Fibroblast of skin of left quadriceps (primary cell): ENCODE measurements around the gene PGRMC1.
"Not testable (repeated sequence)": the region's sequence is repeated elsewhere in the genome, so short reads cannot be mapped to it uniquely, and the experiment has no call there.

Experiments used
- DNase-seq, 2 experiments: peaks; one replicate each; pipeline ENCODE4 v3.0.0-alpha.2; 2013; ENCODE audit warnings: low read depth in 2 of 2

PGRMC1 gene

GRCh38 chrX:119231936-119232445 lies 4.1 kb upstream of the PGRMC1 start:
- no peak for DNase-seq

DNA sequence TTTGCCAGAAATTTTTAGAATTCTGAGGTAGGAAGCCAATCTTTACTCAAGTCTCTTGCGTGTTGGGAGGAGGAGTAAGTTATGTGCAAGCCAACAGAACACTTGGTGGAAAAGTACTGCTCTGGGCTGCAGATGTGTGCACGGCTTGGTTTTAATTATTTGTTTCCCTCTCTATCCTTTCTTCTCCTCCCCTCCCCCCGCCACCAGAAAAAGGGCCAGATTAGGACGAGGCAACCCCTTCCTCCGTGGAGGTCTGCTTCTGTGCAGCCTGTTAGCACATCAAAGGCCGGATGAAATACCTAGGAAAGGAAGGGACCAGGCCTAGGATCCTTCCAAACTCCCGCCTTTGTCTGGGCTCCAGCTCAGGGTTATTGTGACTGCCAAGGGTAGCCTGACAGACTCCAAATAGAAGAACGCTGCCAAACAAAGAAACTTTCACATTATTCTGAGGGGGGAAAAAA lies 1.0 kb upstream of the PGRMC1 start:
- peak; percentile 55 to 59 for DNase-seq

- no peak for DNase-seq
These were observed 807 bp downstream of the PGRMC1 start for GRCh38 chrX:119236623-119237561.

DNA sequence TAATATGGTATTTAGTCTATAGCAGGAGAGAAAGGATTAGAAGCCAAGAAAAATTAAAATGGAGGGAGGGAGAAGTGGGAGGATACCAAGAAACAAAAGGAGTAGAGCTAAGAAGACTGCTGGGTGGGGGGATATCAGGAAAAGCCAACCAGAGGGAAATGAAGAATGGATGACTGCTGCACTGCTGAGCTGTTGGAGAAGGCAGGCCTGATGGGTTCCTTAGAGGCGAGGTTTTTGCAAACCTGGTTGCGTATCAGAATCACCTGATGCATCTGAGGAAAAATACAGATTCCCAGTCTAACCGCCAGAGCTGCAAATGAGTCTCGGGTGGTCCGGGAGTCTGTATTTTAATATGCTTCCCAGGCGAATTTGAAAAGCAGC lies 1.5 kb downstream of the PGRMC1 start:
- no peak for DNase-seq

DNA sequence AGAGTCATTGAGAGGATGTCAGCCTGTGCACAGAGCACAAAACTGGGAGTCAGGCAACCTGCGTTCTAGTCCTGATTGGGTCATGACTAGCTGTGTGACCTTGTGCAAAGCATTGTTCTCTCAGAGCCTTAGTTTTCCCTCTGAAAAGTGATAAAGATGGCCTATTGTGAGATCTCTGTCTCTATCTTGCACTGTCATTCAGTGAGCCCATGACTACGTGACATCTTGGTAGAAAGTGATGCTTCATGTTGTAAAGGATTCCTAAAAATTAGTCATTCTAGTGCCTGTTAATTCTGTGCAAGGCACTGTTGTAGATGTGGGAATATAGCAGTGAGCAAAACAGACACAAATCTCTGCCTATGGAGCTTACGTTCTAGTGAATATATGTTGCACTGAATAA lies 2.5 kb downstream of the PGRMC1 start:
- no peak for DNase-seq

DNA sequence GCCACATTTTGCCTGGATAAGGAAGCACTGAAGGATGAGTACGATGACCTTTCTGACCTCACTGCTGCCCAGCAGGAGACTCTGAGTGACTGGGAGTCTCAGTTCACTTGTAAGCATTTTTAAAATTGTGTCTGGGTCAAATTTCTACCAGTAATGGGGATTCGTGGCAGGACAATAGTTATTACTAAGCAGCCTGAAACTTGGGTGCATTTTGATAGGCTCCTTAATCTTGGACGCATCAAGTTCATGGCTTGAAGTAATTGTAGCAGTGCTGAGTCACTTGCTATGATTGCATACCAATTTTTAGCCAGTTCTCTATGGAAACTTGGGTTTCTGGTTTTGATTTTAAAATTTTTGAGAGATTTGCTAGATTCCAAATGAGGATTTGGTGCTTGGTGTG lies 4.3 kb downstream of the PGRMC1 start:
- peak; percentile 49 to 52 for DNase-seq

DNA sequence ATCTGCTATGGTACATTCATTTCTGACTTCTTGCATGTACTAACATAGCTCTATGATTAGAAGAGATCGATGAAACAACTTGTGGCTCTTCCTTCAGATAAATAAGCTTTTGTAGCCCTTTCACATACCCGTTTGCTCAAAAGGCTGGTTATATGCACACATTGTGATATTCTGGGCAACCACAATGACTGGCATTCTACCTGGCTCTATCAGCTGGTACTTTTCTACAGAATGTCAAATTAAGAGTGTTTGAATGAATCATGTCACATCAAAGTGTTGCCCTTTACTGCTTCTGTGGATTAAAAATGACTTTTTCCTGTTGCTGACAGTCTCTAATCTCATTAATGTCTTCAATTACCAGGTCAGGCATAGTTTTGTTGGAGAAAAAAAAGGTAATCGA lies 11.6 kb downstream of the PGRMC1 start:
- no peak for DNase-seq

DNA sequence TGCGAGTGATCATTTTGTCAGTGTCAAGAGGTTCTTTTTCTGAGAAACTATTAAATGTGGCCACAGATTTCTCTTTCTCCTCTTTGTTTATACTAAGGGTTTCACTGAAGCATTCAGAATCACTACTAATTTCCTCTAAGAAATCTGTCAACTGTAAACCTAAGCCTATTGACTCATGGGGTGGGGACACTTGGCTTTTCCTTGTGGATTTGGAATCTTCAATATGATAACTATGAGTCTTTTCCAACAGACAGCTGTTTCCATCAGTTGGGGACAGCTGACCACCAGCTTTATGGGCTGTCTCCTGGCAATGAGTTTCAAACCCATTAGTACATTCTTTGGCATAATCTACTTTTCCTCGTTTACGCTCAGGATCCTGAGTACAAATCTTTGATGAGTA lies 13.8 kb downstream of the PGRMC1 start:
- no peak for DNase-seq

- DNase-seq = no peak
These were observed 15.3 kb downstream of the PGRMC1 start for GRCh38 chrX:119251386-119251785.

DNA sequence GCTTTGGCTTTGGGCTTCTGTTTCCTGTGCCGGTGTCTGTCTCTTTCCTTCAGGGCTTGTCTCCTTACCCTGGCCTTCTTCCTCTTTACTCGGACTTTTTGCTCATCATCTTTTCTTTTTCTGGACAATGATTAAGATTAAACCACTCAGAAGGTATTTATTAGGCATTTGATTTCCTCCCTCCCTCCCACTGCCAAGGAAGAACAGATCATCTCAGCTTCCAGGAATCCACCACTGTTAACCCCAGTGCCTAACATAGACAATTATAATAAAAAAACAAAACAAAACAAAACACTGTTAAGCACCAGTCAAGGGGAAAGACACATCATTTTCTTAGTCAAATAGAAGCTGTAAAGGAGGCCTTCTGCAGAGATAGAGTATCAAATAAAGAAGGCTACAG lies 16.6 kb downstream of the PGRMC1 start:
- no peak for DNase-seq

GRCh38 chrX:119266364-119266995 lies 30.4 kb downstream of the PGRMC1 start:
- DNase-seq = no peak

DNA sequence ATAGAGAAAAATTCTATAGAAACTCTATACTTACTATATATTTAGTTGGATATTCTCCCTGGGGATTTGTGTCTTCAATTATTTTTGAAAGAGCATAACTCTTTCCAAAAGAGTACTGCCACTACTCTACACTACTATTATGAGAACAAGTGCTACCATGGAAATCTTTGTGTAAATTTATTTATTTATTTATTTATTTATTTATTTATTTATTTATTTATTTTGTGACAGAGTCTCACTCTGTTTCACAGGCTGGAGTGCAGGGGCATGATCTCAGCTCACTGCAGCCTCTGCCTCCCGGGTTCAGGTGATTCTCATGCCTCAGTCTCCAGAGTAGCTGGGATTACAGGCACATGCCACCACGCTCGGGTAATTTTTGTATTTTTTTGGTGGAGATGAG lies 31.0 kb downstream of the PGRMC1 start:
- not testable (repeated sequence) for DNase-seq

DNA sequence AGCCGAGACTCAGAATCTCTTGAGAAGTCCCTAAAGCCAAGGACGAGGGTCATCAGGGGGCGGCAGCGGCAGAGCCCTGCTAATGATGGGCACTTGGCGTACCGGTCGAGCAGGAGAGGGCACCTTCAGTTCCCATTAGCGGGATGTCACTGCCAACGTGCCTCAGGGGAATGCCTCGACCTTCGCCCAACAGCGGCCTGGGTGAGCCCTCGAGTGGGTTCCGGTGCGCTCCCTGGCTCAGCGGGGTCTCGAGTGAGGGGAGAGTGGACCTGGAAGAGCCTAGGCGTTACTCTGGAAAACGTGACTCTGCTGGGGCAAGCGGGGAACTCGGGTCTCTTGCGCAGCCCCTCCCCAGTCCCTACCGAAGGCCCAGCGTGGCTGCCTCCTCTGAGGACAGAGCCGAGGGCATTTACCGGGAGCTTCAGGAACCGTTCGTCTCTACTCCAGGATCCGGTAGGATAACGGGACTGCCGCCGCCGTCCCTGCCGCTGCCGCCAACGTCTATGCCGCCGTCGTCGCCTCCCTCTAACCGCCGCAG lies 36.9 kb downstream of the PGRMC1 start:
- no peak for DNase-seq

GRCh38 chrX:119273420-119274192 lies 37.5 kb downstream of the PGRMC1 start:
- peak; percentile 14 to 17 for DNase-seq

GRCh38 chrX:119282347-119282746 lies 46.3 kb downstream of the PGRMC1 start:
- not testable (repeated sequence) for DNase-seq

DNA sequence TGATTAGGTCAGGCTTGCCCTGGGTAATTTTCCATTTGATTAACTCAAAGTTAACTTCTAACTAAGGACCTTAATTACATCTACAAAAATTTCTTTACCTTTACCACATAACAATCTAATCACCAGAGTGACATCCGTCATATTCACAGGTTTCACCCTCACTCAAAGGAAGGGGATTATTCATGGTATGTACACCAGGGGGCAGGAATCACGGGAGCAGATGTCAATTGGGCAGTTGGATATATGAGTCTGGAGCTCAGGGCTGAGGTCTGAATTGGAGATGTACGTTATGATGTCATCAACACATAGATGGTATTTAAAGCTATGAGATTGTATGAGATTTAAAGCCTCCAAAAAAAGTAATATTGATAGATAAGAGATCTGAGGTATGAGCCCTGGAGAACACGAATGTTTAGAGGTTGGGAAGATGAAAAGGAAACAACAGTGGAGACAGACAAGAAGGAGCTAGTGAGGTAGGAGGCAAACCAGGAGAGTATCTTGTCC lies 52.9 kb downstream of the PGRMC1 start:
- DNase-seq = no peak

DNA sequence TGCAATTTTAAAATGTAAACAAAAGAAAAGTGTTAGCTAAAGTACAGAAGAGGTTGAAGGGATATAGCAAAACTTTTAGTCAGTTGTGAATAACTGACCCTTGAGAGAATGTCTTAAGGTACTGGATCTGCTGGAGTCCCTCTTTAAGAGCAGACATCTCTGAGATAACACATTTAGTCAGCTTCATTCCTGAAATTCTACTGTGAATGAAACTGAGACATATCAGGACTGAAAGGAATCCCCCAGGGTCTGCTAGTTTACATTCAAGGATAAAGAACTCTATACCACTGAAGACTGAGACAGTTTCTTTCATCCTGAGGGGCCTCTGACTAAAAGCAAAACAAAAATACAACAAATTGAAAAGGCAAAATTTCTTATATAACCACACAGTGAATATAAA lies 54.4 kb downstream of the PGRMC1 start:
- DNase-seq = no peak

DNA sequence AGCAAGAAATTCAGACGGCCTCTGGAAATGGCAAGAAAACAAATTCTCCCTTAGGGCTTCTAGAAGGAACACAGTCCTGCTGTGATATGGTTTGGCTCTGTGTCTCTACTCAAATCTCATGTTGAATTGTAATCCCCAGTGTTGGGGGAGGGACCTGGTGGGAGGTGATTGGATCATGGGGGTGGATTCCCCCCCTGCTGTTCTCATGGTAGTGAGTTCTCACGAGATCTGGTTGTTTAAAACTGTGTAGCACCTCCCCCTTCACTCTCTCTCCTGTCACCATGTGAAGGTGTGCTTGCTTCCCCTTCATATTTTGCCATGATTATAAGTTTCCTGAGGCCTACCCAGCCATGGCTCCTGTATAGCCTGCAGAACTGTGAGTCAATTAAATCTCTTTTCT lies 55.2 kb downstream of the PGRMC1 start:
- not testable (repeated sequence) for DNase-seq

DNA sequence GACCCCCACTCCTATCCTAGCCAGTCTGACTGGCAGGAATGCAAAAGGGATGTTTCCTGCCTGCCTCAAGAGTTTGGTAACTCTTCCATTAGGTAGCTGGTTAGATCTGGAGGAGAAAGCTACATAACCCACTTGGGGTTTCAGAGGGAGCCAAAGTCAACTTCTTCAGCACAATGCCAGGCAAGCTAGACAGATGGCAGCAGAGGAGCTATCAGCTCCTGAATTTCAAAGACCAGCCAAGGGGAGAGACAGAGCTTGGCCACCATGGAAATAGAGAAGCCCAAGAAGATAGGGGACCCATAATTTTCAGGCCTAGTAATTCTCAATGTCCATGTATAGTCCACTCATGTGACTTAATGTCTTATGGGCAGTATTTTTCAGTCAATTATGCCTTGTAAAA lies 56.4 kb downstream of the PGRMC1 start:
- no peak for DNase-seq
